22Rv1 (cell line): Measurements from ENCODE around the gene UPP2.

Experiments used
- CTCF ChIP-seq: fragments of 450-650 bp; IDR thresholded peaks from 2 replicates; pipeline ENCODE4 v1.5.1; 2017; ENCODE audit warnings: mild to moderate bottlenecking
- ZFX ChIP-seq: fragments of 450-650 bp; IDR thresholded peaks from 2 replicates; pipeline ENCODE4 v1.6.1; 2017; ENCODE audit warnings: antibody characterized with exemption, borderline replicate concordance

GRCh38 chr2:158131919-158132566, 30.4 kb downstream of the UPP2 start:
- TF ChIP-seq CTCF: no peak
- TF ChIP-seq ZFX: no peak
